ENCODE data around the gene SRP72. TPM values are rescaled to one million over a fixed set of nuclear protein-coding genes. Genes with fewer than 3 reads are reported as not detected.

Gene SRP72
- total and polyA plus RNA-seq, 2 of the 8 experiments (the other 6 are each of a cell fraction or from before 2014, with no cell fraction given) = 37.7 to 144 TPM

- TF ChIP-seq EP300 (IDR thresholded peaks at IDR 0.05; ENCODE audit: borderline replicate concordance in 1 of 2, low read depth in 2 of 2, low read length in 2 of 2) = no peak
- no peak for TF ChIP-seq TEAD4 (IDR thresholded peaks at IDR 0.05; ENCODE audit: low read depth, low read length)
- peak; percentile 72 for TF ChIP-seq ASH2L (IDR thresholded peaks at IDR 0.05; ENCODE audit: low read length)
- peak; percentile 8; the same call in 1 of the 2 replicates for TF ChIP-seq MAX (IDR thresholded peaks at IDR 0.05)
- no peak for TF ChIP-seq SAP30 (IDR thresholded peaks at IDR 0.05; ENCODE audit: insufficient read depth, insufficient replicate concordance, low read length)
- no peak for TF ChIP-seq CBX8 (IDR thresholded peaks at IDR 0.05; ENCODE audit: borderline replicate concordance, low read depth, low read length)
- TF ChIP-seq POU5F1 (IDR thresholded peaks at IDR 0.05; ENCODE audit: low read depth, low read length) = no peak
- TF ChIP-seq TCF12 (IDR thresholded peaks at IDR 0.05; ENCODE audit: low read depth, low read length) = no peak
- TF ChIP-seq TAF1 (IDR thresholded peaks at IDR 0.05; ENCODE audit: low read depth, low read length) = peak; percentile 81
- TF ChIP-seq E2F6 (IDR thresholded peaks at IDR 0.05) = no peak; the same call in none of the 2 replicates
Measured at GRCh38 chr4:56530269-56531148, 63.1 kb downstream of the SRP72 start (continued).
